Nucleus accumbens (tissue), 56 donors: ENCODE data around the gene KIF5A.

Experiments
- DNase-seq, 56 donors: peaks; one replicate each; lab custom pipeline; 2025; lab: John Stamatoyannopoulos, UW

KIF5A gene

DNA sequence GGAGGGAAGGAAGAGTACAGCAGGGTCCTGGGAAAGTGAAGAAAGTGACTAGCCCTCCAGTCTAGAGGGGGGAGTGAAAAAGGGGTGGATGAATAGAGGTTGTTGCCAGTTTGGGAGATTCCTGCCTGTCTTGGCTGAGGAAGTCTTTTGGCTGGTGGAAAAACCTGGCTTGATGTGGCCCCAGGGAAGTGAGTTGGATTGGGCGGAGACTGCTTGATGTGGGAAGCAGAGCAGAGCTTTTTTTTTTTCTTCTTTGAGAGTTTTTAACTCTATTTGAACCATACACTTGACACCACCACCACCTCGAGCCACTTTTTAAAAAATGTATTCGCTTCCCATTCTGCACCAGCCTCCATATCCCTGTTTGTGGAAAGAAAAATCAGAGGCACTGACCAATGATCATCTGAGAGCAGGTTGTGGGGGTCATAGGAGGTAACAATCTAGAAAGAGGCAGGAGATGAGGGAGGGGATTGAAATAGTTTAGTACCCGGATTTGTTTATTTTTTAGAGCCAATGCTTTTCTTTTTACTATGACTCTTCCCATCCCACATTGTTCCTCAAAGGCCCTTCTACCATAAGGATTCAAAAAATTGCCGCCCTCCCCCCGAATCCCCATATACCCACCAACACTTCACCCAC, 54.1 kb downstream of the KIF5A start:
- DNase-seq, result peak in 35 of 56 donors; percentile 11 to 72 (median 39)

DNA sequence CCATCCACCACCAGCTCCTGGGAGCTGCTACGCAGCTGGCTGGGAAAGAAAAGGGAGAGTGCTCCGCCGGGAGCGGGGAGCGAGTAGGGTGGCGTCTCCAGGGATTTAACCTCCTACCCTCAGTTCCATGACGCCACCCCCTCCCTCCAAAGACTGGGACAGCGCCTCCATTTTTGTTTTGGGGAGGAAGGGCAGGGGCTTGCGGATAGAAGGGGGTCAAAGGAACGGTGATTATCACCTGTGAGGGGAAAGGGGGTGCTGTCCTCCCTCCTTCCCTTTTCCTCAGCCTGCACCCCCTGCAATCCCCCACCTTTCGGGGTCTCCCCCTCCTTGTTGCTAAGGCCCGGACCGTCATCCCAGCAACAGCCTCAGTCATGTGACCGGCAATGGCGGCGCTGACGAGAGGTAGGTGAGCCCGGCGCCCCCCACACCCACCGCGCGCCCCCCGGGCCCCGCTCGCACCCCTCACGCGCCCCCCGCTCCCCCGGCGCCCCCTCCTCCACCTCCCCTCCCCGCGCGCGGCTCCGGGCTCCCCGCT, 54.7 kb downstream of the KIF5A start, which contains the start of gene DTX3:
TSS of gene DTX3 (plus strand) at position 371 of the 538 bp plus-strand sequence. CDS start 1,694 bp downstream, outside the sequence.
- DNase-seq, result peak in 54 of 56 donors; percentile 33 to 86 (median 66)

DNA sequence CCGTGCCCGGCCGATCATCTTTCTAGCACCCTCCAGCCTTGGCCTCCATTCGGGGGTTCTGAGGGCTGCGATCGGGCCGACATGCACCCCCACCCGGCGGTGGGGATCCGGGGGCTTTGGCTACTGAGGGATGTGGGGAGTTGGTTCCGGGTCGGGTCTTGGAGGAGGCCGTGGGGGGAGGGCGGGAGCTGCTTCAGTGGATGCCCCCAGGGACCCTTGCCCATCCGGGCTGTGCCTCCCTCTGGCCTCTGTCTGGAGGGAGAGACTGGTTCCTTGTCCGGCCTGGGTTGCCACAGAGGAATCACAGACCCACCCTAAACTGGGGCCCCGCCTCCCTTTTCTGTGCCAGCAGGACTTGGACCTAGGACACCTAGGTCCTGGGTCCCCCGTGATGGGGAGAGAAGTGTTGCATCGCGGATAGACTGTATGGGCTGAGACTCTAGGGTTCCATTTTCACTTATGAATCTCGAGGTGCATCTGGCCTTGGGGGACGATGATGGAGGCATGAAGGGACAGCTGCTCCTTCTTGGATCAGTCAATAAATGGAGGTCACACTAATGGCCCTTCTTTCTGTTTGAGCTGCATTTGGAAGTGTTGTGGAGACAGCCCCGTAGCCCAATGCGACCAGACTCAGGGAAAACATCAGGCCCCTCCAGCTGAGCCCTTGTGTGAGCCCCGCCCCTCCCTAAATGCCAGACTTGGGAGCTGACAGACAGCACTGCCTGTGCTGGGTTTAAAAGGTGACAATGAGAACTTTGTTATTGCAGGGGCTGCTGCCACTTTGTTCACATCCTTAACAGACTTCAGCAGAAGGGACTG, 55.4 kb downstream of the KIF5A start:
- DNase-seq, result peak in 24 of 56 donors; percentile 14 to 70 (median 36)

DNA sequence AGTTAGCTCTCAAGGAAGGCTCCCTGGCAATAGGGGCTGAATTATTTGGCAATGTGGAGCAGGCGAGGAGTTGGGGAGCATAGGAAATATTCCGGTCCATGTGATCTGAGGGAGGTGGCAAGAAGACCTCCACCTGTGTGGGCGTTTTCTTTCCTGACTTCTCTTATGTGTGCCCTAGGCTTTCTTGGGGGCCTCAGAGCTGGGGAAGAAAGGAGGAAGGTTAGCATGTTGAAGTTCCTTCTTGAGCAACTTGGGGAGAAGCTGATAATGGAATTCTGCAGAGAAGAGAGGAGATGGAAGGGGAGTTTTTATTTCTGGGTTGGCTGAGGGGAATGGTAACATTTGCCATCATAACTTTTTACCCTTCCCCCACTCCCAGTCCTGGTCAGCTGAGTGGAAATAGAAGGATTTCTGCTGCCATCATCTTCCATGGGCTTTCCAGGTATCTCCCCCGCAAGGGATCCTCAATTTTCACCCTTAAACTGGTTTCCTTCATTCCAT, 56.0 kb downstream of the KIF5A start:
- no peak for DNase-seq

DNA sequence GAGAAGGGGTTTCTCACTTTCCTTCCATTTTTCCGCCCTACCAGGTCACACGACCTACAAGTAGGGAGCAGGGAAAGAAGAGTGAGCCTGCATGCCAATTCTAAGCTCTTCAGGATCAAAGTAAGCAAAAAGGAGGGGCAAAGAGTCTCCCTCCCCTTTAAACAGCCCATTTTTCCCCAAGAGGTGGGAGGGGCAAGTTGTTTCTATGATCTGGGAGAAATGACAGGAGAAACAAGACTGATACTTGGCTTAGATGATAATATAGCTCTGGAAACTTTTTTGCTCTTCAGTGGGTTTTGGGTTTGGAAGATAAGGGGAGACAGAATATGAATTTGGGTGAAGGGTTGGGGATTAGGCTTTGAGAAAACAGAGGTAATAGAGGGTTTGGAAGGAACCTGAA, 56.6 kb downstream of the KIF5A start:
- no peak for DNase-seq

DNA sequence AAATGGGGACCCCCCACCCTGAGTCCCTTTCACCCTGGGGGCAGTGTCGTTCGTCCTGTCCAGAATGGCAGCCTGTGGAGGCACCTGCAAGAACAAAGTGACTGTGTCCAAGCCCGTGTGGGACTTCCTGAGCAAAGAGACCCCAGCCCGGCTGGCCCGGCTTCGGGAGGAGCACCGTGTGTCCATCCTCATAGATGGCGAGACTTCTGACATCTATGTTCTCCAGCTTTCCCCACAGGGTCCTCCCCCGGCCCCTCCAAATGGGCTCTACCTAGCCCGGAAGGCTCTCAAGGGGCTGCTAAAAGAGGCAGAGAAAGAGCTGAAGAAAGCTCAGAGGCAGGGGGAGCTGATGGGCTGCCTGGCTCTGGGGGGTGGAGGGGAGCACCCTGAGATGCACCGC, 57.0 kb downstream of the KIF5A start:
- DNase-seq, result no peak

DNA sequence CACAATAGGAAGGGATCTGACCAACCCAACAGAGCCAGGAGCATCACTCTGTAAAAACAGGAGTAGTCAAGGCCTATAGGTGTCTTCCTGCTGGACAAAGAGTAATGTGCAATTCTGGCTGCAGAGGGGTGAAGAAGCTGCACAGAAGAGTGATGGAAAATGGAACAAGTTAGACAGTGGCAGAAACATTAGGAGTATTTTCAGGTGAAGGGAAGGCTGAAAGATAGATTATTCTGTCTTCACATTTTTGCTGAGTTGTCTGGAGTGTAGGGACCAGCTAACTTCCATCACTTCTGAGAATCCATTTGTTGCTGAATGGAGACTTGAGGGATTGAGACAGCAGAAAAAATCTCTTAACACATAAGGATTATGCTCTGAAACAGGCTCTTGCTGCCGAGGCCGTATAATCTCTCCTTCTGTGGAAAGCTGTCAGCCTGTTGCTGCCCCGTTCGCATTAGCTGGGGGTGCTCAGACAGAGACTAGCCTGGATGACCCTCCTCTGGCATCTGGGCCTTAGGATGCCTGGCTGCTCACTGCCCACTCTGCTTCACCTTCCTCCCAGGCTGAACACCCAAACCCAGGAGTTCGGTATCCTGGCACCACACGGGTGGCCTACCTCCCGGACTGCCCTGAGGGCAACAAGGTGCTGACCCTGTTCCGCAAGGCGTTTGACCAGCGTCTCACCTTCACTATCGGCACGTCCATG, 58.3 kb downstream of the KIF5A start:
- DNase-seq, result no peak

DNA sequence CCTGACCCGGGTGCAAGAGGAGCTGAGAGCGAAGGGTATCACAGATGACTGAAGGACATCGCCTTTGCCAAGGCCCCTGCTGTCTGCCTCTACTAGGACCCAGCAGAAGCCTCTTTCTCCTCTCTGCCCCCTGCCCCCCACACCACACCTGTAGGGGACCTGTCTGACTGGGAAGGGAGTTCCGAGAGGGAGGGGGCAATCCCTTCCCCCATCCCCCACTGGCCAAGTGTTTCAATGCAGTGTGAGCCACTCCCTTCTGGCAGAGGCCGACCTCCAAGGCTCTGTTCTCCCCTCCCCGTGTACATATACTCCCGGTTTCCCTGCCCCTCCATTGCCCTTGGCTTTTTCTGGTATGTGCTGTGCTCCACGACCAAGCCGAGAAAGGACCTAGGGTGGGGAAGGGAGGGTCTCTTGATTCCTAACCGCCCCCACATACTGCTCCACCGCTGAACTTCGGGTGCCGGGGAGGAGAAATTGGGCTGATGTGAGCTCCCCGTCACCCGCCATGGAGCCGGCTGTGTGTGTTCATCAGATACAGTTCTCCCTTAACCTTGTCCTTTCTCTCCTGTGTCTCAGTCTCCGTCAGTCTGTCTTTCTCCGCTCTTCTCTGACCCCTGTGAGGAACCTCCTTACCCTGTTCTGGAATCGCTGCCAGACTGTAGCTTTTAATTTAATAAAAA, 59.4 kb downstream of the KIF5A start:
- DNase-seq, result peak in 1 of 56 donors; percentile 34

DNA sequence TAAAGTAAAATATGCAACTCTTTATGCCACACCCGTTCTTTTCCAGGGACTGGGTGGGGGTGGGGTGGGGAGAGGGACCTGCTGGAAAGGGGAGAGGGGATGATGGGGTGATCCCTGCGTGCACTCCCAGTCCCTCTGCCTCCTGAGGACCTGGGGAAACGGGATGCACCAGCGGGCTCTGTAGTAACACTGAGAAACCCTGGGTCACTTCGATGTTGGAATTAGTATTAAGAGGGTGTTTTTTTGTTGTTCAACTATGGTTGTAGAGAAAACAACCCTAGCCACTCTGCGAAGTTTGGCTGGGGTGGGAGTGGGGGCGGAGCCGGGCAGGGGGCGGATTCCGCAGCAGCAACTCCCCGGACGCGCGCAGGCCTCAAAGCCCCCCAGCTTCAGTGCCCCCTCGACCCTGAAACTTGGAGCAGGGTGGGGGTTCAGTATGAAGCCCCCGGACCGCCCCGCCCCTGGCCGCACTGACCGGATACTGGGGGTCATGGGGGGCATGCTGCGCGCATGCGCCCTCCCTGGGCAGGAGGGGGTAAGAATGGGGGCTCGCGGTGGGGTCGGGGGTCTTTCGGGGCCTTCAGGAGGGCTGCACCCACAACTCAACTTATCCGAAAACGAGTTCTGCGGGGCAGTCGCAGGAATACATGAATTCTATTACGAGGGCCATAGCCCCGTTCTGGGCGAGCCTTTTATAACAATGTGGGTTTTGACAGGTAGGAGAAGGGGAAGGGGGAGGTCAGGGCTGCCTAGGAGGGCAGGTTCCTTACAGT, 60.1 kb downstream of the KIF5A start:
- no peak for DNase-seq

DNA sequence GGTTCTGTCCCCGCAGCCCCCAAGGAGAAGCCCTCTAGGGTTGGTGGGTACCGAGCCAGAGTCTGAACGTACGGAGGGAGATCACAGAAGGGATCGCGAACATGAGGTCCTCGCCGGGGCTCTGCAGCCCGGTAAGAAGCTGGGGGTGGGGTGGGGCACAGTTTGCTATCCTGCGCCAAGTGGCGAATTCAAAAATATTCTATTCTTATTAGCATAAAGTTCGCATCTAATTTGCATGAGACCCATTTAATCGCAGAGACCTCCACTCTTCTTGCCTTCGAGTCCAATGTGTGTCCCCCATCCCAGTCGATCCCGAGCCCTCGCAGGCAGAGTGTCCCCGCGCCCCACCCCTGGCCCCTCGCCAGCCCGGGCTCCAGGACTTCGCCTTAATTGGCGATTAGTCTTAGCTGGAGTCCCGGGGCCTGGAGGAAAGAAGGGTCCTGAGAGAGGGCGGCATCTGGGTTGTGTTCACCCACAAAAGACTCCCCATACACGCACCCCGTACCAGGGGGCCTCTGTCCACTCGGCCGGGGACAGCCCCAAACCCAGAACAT, 60.8 kb downstream of the KIF5A start:
- peak in 3 of 56 donors; percentile 41 to 55 (median 47) for DNase-seq

DNA sequence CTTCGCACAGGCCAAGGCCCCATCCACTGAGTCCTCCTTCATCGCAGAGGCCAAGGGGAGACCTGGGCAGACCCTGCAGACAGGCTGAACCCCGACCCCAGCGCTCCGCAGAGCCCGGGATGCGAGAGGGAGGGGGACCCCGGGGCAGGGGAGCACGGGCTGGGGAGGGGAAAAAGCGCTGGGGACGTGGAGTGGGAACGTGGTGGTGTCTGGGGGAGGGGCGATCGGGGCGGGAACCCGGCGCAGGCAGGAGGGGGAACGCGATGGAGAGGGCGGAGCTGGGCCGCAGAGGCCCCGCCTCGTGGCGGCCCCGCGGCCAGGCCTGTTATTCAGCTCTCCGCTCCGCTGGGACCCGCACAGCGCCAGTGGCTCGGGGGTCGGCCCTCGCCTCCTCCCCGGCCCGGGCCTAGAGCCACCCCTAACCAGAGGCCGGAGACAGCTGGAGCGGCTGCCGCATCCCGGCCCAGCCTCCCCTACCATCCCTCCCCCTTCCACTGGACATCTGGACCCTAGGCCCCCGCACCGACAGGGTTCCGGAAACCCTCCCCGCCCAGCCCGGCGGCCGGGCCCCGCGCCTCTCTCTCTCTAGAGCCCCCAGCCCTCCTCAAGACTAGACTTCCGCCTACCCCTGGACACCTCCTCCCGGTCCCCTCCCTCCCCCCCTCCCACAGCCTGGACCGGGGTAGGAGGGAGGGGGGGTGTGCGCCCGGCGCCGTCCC, 61.4 kb downstream of the KIF5A start, which contains the start of gene ARHGEF25:
TSS of gene ARHGEF25 (plus strand) at position 328 of the 719 bp plus-strand sequence. CDS start 460 bp downstream, outside the sequence.
- peak in 43 of 56 donors; percentile 17 to 75 (median 45) for DNase-seq

DNA sequence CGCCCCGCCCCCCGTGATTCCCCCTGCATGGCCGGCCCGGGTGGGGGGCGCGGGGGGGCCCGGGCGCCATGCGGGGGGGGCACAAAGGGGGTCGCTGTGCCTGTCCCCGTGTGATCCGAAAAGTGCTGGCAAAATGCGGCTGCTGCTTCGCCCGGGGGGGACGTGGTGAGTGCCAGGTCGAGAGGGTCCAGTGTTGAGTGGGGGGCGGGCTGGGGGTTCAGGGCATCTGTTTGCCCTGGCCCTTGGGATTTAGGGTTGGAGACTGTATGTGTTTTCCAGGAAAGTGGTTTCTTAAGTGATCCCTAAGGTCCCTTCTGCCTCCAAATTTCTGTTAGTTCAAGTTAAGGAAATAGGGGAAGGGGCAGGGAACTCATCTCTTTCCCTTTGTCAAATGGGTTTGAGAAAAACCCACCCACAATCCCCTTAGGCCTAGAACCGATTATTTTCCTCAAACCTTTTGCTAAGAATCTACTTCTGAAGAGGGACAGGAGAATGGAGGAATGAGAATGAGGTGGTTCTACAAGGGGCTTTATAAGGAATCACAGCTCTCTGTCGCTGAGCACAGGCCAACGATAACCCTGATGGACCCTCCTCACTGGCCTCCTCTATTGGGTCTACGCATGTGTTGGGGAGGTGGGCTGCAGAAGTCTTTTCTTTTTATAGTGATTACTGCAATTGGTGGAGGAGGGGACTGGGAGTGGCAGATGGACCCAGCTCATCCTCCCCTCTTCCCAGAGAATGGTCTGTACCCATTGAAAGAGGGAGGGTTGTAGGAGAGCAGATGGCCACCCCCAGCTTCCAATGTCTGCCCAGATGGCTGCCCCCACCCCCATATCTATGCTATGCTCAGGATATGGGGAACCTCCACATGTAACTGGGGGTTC, 62.2 kb downstream of the KIF5A start:
- no peak for DNase-seq

DNA sequence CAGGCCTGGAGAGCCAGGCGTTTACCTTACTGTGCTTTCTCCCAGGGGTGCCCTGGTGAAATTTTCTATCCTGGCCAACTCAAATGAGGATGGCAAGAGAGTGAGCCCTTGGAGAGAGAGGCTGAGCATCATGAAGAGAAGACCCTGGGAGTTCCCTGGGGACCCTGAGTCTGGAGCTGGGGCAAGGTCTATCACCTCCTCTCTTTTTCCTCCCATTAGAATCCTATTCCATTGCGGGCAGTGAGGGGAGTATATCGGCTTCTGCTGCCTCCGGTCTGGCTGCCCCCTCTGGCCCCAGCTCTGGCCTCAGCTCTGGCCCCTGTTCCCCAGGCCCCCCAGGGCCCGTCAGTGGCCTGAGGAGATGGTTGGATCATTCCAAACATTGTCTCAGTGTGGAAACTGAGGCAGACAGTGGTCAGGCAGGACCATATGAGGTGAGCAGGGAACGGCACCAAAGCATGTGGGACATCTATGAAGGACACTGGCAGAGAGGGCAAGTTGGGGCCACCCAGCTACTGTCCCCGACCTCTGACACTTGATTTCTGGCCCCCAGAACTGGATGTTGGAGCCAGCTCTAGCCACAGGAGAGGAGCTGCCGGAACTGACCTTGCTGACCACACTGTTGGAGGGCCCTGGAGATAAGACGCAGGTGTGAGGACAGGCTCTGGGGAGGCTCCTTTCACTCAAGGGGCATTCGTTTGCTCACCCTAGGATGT, 63.0 kb downstream of the KIF5A start:
- DNase-seq, result no peak

DNA sequence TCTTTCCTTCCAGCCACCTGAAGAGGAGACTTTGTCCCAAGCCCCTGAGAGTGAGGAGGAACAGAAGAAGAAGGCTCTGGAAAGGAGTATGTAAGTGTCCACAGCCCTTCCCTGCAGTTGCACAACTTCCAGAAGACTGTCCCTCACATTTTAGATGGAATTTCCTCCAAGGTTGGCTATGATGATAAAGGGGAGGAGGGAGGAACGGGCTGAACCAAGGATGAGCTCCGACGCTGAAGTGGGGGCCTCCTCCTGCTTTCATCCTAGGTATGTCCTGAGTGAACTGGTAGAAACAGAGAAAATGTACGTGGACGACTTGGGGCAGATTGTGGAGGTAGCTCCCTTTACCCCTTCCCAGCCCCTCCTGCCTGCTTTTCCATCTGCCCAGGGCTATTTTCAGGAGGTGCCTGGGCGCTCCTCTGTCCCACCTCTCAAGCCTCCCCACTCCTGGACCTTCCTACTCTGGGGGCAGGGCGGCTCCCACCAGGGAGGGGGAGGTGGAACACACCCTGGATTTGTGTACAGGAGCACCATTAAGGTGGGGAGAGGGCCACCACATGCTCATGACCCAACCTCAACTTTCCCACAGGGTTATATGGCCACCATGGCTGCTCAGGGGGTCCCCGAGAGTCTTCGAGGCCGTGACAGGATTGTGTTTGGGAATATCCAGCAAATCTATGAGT, 63.7 kb downstream of the KIF5A start:
- no peak for DNase-seq

DNA sequence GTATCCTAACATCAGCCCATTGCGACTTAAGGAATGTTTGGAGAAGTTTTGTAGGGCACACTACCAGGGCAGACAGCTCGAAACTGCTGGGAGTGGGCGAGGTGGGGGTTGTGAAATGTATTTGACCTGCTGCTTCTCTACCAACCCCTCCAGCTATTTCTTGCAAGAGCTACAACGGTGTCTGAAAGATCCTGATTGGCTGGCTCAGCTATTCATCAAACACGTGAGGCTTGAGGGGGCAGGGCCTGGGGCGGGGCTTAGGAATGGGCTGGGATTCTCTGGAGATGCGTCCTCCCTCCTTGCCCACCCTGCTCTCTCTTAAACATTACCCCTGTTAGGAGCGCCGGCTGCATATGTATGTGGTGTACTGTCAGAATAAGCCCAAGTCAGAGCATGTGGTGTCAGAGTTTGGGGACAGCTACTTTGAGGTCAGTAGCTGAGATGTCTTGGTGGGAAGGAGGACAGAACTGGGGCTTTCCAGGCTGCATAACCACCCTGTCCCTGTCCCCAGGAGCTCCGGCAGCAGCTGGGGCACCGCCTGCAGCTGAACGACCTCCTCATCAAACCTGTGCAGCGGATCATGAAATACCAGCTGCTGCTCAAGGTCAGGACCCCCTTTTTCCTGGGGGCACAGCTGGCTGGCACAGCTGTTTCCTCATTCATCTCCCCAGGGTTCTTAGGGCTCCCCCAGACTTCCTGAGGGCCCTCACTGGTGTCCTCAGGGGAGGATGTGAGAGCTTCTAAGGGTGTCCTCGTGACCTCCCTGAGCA, 64.5 kb downstream of the KIF5A start:
- peak in 4 of 56 donors; percentile 9 to 47 (median 21) for DNase-seq
